Fibroblast of the aortic adventitia (primary cell): ENCODE data around the gene RGL1. TPM values are rescaled to one million over a fixed set of nuclear protein-coding genes. Genes with fewer than 3 reads are reported as not detected.

Experiments
- DNase-seq: peaks from one replicate; pipeline ENCODE4 v3.0.0-alpha.2; 2010; ENCODE audit warnings: low read depth
- H3K4me3 ChIP-seq: 2 replicates; pipeline ENCODE4 v1.5.1; 2011; ENCODE audit warnings: low read depth, mild to moderate bottlenecking, control low read depth, low read length, moderate library complexity
- CTCF ChIP-seq: IDR thresholded peaks from 2 replicates; pipeline ENCODE4 v1.5.1; 2011; ENCODE audit warnings: mild to moderate bottlenecking, low read length, control low read depth, inconsistent platforms; ENCODE audit not compliant: insufficient read depth
- total RNA-seq: library from RNA; depleted of rRNA; stranded (reverse); fragments of >200 nt; gene quantifications from 2 replicates; pipeline ENCODE4 v1.2.3, GENCODE V29; 2012; ENCODE audit warnings: low replicate concordance

Gene RGL1
- total RNA-seq, 1 donor: 55.1 TPM

GRCh38 chr1:183764981-183765380 is 39.9 kb upstream of the RGL1 start:
- no peak for TF ChIP-seq CTCF
- no peak overlapping the region for H3K4me3 ChIP-seq
- peak; percentile 52 for DNase-seq

DNA sequence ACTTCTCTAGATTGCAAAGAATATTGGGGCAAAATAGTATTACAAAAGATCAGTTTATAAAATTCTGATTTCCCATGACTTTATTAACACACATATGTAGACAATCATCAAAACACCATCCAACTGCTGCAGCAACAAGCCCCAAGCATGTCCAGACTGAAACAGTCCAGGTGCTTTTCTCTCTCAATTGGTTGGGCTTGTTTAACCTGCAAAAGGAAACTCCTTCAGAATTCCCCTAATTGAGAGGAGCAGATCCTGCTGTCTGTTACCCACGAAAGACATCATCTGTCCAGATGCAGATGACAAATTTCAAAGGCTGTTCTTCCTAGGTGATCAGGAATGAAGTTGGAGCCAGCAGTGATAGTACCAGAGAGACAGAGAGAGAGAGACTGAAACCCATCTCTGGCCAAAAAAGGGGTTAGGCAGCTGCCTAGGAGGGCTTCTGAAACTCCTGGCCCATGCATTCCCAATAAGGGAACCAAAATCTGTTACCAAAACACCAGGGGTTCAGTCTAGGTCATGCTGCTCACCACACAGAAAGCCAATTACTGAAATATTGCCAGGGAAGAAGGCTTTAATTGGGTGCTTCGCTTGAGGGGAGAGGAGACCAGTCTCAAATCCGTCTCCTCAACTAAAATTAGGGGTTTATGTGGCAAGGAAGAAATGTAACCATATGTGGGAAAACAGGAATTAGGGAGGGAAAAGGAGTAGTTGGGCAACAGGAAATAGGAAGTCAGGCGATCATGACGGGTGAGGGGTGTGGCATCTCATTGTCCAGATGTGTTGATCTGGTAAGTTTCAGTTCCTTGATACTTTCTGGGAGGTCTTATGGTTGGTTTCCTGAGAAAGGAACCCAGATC is 34.7 kb upstream of the RGL1 start:
- DNase-seq: no peak
- TF ChIP-seq CTCF: no peak
- no peak overlapping the region for H3K4me3 ChIP-seq

DNA sequence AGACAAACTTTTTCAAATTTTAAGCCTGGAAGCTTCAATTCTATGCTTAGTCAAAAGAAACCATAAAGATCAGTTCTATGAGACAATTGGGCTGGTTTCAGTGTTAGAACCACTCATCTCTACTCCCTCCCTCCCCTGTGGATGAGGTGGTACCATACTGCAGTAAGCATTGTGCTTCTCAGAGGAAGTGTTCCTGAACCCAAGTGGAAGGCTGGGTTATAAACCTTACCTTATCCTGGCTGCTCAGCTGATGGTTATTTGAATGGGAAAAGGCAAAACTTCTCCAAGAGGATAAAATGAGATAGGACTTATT is 34.1 kb upstream of the RGL1 start:
- no peak overlapping the region for H3K4me3 ChIP-seq
- TF ChIP-seq CTCF: no peak
- DNase-seq: no peak

DNA sequence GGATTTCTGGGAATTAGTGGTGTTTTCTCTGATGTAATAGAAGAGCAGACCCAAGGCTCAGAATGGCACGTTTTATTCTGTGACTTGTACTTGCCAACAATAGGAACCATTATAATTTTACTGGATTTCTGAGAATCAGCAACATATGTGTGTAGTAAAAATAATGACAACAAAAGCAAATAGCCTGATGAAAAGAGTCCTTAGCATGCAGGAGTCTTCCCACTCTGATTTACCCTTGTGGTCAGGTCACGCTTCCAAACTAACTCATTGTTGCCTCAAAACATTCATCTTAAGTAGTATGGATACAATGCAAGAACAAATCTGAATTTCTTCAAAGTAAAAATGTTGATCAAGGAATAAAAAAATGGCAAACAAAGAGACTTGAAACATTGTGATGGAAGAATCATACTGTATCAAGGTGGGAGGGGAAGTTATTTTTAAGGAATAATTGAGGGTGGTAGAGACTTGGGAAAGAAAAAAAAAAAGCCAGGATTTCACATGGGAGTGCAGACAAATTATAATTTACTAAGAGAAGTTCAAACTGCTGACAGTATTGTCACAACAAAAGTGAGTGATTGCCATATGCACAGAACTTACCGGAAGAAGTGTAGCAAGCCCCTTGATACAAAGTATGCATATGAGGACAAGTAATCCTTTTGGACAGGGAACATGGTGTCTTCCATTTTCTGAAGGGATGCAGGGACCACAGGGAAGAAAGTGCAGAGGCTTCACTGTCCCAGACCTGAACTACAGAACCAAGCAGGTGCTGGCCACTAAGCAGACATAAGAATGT is 31.2 kb upstream of the RGL1 start:
- H3K4me3 ChIP-seq: no peak overlapping the region
- no peak for TF ChIP-seq CTCF
- no peak for DNase-seq

GRCh38 chr1:183774938-183775337 is 30.0 kb upstream of the RGL1 start:
- H3K4me3 ChIP-seq: no peak overlapping the region
- DNase-seq: no peak
- no peak for TF ChIP-seq CTCF

- DNase-seq: peak; percentile 28
- H3K4me3 ChIP-seq: no peak overlapping the region
- TF ChIP-seq CTCF: no peak
These were observed 28.2 kb upstream of the RGL1 start for GRCh38 chr1:183776731-183777130.
